HG03175 (cell line): ENCODE data around the gene GRID1.

Experiments
- ATAC-seq: cut with Tn5 transposase; IDR thresholded peaks from one replicate; pipeline ENCODE4 v1.9.1; 2021; ENCODE audit warnings: mild to moderate bottlenecking, moderate library complexity; ENCODE audit not compliant: unreplicated experiment

Gene GRID1

GRCh38 chr10:86197166-86197790 lies 169.3 kb downstream of the GRID1 start:
- ATAC-seq, result no peak

GRCh38 chr10:86195521-86196157 lies 171.0 kb downstream of the GRID1 start:
- ATAC-seq, result no peak

GRCh38 chr10:86194684-86195083 lies 171.9 kb downstream of the GRID1 start:
- no peak for ATAC-seq

- ATAC-seq, result no peak
These were observed 172.8 kb downstream of the GRID1 start for GRCh38 chr10:86193841-86194240.

- ATAC-seq, result no peak
These were observed 173.9 kb downstream of the GRID1 start for GRCh38 chr10:86192691-86193090.

- no peak for ATAC-seq
These were observed 174.4 kb downstream of the GRID1 start for GRCh38 chr10:86192147-86192546.

- no peak for ATAC-seq
These were observed 174.9 kb downstream of the GRID1 start for GRCh38 chr10:86191686-86192085.

- no peak for ATAC-seq
These were observed 175.4 kb downstream of the GRID1 start for GRCh38 chr10:86191166-86191565.

- no peak for ATAC-seq
These were observed 176.3 kb downstream of the GRID1 start for GRCh38 chr10:86190291-86190690.

GRCh38 chr10:86189891-86190290 lies 176.7 kb downstream of the GRID1 start:
- no peak for ATAC-seq

GRCh38 chr10:86188796-86189558 lies 177.6 kb downstream of the GRID1 start:
- ATAC-seq, result no peak

- ATAC-seq, result no peak
These were observed 178.3 kb downstream of the GRID1 start for GRCh38 chr10:86188326-86188725.

- no peak for ATAC-seq
These were observed 178.9 kb downstream of the GRID1 start for GRCh38 chr10:86187499-86188239.

- ATAC-seq, result no peak
These were observed 180.0 kb downstream of the GRID1 start for GRCh38 chr10:86186633-86187032.

GRCh38 chr10:86182595-86182994 lies 184.0 kb downstream of the GRID1 start:
- ATAC-seq, result no peak

GRCh38 chr10:86182150-86182549 lies 184.4 kb downstream of the GRID1 start:
- no peak for ATAC-seq

GRCh38 chr10:86180861-86181260 lies 185.7 kb downstream of the GRID1 start:
- ATAC-seq, result no peak

- ATAC-seq, result no peak
These were observed 186.6 kb downstream of the GRID1 start for GRCh38 chr10:86179961-86180360.

GRCh38 chr10:86179153-86179524 lies 187.5 kb downstream of the GRID1 start:
- ATAC-seq, result no peak

- ATAC-seq, result no peak
These were observed 188.0 kb downstream of the GRID1 start for GRCh38 chr10:86178401-86179152.
